ENCODE measurements around the gene FAM8A1.

DNA sequence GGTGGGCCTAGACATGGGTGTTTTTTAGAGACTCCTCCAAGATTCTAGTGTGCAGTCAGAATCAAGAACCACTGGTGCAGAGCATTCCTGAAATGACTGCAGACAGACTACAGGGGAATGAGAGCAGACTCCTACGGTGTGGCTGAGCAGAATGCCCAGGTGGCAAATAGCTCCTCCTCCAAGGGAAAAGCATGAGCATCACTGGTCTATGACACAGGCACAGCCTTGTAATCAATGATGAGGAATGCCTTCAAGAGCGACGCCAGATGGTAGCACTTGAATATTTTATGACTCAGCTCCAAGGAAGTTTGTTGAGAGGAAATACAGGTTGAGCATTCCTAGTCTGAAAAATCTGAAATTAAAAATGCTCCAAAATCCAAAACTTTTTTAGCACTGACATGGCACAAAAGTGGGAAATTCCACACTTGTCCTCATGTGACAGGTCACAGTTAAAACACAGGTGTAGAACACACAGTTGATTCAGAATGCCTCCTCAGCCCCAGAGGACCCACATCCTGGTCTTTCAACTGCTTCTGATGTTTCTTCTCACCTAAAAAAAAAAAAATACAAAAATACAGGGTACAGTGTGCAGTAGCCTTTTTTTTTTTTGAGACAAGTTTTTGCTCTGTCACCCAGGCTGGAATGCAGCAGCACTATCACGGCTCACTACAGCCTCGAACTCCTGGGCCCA, 10.6 kb upstream of the FAM8A1 start:
- TF ChIP-seq CTCF (IDR thresholded peaks at IDR 0.05; ENCODE audit: borderline replicate concordance, extremely low read depth, low read length, poor library complexity, severe bottlenecking) (no peak), EZH2 (IDR thresholded peaks at IDR 0.05; ENCODE audit: borderline replicate concordance, low read depth, low read length, severe bottlenecking) (no peak)

Data from DND-41 (cell line).